SH-SY5Y (cell line): ENCODE data around the gene DUSP9.

ENCODE experiments used
- GATA2 ChIP-seq: IDR thresholded peaks from 2 replicates; pipeline ENCODE4 v1.6.1; 2011; ENCODE audit warnings: mild to moderate bottlenecking, low read depth, low read length
- GATA3 ChIP-seq: IDR thresholded peaks from 2 replicates; pipeline ENCODE4 v1.6.1; 2011; ENCODE audit warnings: low read depth, mild to moderate bottlenecking, low read length, moderate library complexity

GRCh38 chrX:153611298-153612095, 35.5 kb upstream of the DUSP9 start:
- TF ChIP-seq GATA3 (no peak), GATA2 (no peak)
